ENCODE data around the gene CFAP57.

GRCh38 chr1:43206600-43207228 lies 34.6 kb downstream of the CFAP57 start:
- TF ChIP-seq FOXK2 (IDR thresholded peaks at IDR 0.05) (no peak), FOXA1 (IDR thresholded peaks at IDR 0.05) (no peak), ELF4 (IDR thresholded peaks at IDR 0.05) (no peak), NFRKB (IDR thresholded peaks at IDR 0.05) (no peak), ZNF384 (IDR thresholded peaks at IDR 0.05) (no peak), TARDBP (IDR thresholded peaks at IDR 0.05) (no peak), PKNOX1 (IDR thresholded peaks at IDR 0.05) (no peak)
